Mesenchymal stem cell (in vitro differentiated cells and primary cell): Measurements from ENCODE around the gene DBP.
A peak's percentile ranks its signal among the peaks of the same experiment; 100 is the strongest.

Source experiments
- DNase-seq: peaks from one replicate; pipeline ENCODE4 v3.0.0-alpha.2; 2013
- H2AFZ ChIP-seq: one replicate; pipeline ENCODE4 v1.6.1; 2013; ENCODE audit warnings: low read depth, mild to moderate bottlenecking, control low read depth, inconsistent platforms, low read length, moderate library complexity
- H2AK5ac ChIP-seq: 2 replicates; pipeline ENCODE4 v1.6.1; 2013; ENCODE audit warnings: low read length, moderate library complexity, mild to moderate bottlenecking, inconsistent platforms; ENCODE audit not compliant: severe bottlenecking
- H2BK120ac ChIP-seq: one replicate; pipeline ENCODE4 v1.6.1; 2013; ENCODE audit warnings: low read depth, mild to moderate bottlenecking, inconsistent platforms, low read length, moderate library complexity
- H2BK12ac ChIP-seq, 2 experiments: one replicate each; pipeline ENCODE4 v1.6.1; 2013; ENCODE audit warnings: inconsistent platforms in 2 of 2, low read length in 2 of 2, mild to moderate bottlenecking in 2 of 2, moderate library complexity in 2 of 2, control low read depth in 1 of 2
- H2BK15ac ChIP-seq: one replicate; pipeline ENCODE4 v1.6.1; 2013; ENCODE audit warnings: mild to moderate bottlenecking, low read depth, inconsistent platforms; ENCODE audit not compliant: poor library complexity, severe bottlenecking
- H2BK5ac ChIP-seq: 2 replicates; pipeline ENCODE4 v1.6.1; 2013; ENCODE audit warnings: low read depth, mild to moderate bottlenecking, low read length, control low read depth, inconsistent platforms; ENCODE audit not compliant: poor library complexity, severe bottlenecking
- H3K14ac ChIP-seq, 2 experiments: one replicate each; pipeline ENCODE4 v1.6.1; 2013; ENCODE audit warnings: inconsistent platforms in 2 of 2, low read length in 2 of 2, control low read depth in 1 of 2, mild to moderate bottlenecking in 1 of 2, moderate library complexity in 1 of 2
- H3K18ac ChIP-seq, 2 experiments: one replicate each; pipeline ENCODE4 v1.6.1; 2013; ENCODE audit warnings: inconsistent platforms in 2 of 2, low read length in 2 of 2, control low read depth in 1 of 2, low read depth in 1 of 2, mild to moderate bottlenecking in 1 of 2
- H3K23ac ChIP-seq, 2 experiments: one replicate each; pipeline ENCODE4 v1.6.1; 2013; ENCODE audit warnings: inconsistent platforms in 2 of 2, low read length in 2 of 2, mild to moderate bottlenecking in 2 of 2, moderate library complexity in 2 of 2, control low read depth in 1 of 2
- H3K27ac ChIP-seq: 2 replicates; pipeline ENCODE4 v1.5.1; 2013; ENCODE audit warnings: mild to moderate bottlenecking, moderate library complexity, low read length, control low read depth, inconsistent platforms; ENCODE audit not compliant: poor library complexity, severe bottlenecking
- H3K27me3 ChIP-seq, 2 experiments: 2 replicates each; pipeline versions ENCODE4 v1.6.1 to v1.7.0; 2013; ENCODE audit warnings: low read length in 2 of 2, mild to moderate bottlenecking in 2 of 2, moderate library complexity in 2 of 2, control low read depth in 1 of 2, inconsistent platforms in 1 of 2; ENCODE audit not compliant: control insufficient read depth in 1 of 2, insufficient read depth in 1 of 2
- H3K36me3 ChIP-seq, 2 experiments: 2 replicates each; pipeline versions ENCODE4 v1.6.1 to v1.7.0; 2013; ENCODE audit warnings: low read length in 2 of 2, control low read depth in 1 of 2, inconsistent platforms in 1 of 2, low read depth in 1 of 2, mild to moderate bottlenecking in 1 of 2; ENCODE audit not compliant: insufficient read depth in 2 of 2, control insufficient read depth in 1 of 2
- H3K4ac ChIP-seq, 2 experiments: one replicate each; pipeline ENCODE4 v1.6.1; 2013; ENCODE audit warnings: inconsistent platforms in 2 of 2, low read length in 2 of 2, mild to moderate bottlenecking in 2 of 2, moderate library complexity in 2 of 2, control low read depth in 1 of 2, low read depth in 1 of 2
- H3K4me1 ChIP-seq: 2 replicates; pipeline ENCODE4 v1.6.1; 2013; ENCODE audit warnings: low read depth, low read length, control low read depth; ENCODE audit not compliant: control insufficient read depth, insufficient read depth
- H3K4me2 ChIP-seq: 2 replicates; pipeline ENCODE4 v1.6.1; 2013; ENCODE audit warnings: low read length, mild to moderate bottlenecking, inconsistent platforms; ENCODE audit not compliant: poor library complexity, severe bottlenecking
- H3K4me3 ChIP-seq, 2 experiments: 2 replicates each; pipeline versions ENCODE4 v1.5.1 to v1.7.0; 2013; ENCODE audit warnings: low read length in 2 of 2, mild to moderate bottlenecking in 2 of 2, control low read depth in 1 of 2, low read depth in 1 of 2; ENCODE audit not compliant: insufficient read depth in 1 of 2
- H3K79me1 ChIP-seq: replicated peaks from 2 replicates; pipeline ENCODE4 v1.6.1; 2013; ENCODE audit warnings: mild to moderate bottlenecking, control low read depth, low read length, inconsistent platforms; ENCODE audit not compliant: poor library complexity, severe bottlenecking
- H3K9ac ChIP-seq: 2 replicates; pipeline ENCODE4 v1.7.0; 2013; ENCODE audit warnings: mild to moderate bottlenecking, low read length, moderate library complexity
- H3K9me3 ChIP-seq: 2 replicates; pipeline ENCODE4 v1.7.0; 2013; ENCODE audit warnings: mild to moderate bottlenecking, low read length; ENCODE audit not compliant: control insufficient read depth
- H4K8ac ChIP-seq: one replicate; pipeline ENCODE4 v1.6.1; 2013; ENCODE audit warnings: inconsistent platforms, mild to moderate bottlenecking, low read length, moderate library complexity
- H4K91ac ChIP-seq: one replicate; pipeline ENCODE4 v1.6.1; 2013; ENCODE audit warnings: mild to moderate bottlenecking, low read length, inconsistent platforms
- WGBS: methylation state at CpG from one replicate; pipeline ENCODE4 v1.1.7; 2013; ENCODE audit warnings: mixed read lengths; 5-methylcytosine and 5-hydroxymethylcytosine counted together

Gene DBP

DNA sequence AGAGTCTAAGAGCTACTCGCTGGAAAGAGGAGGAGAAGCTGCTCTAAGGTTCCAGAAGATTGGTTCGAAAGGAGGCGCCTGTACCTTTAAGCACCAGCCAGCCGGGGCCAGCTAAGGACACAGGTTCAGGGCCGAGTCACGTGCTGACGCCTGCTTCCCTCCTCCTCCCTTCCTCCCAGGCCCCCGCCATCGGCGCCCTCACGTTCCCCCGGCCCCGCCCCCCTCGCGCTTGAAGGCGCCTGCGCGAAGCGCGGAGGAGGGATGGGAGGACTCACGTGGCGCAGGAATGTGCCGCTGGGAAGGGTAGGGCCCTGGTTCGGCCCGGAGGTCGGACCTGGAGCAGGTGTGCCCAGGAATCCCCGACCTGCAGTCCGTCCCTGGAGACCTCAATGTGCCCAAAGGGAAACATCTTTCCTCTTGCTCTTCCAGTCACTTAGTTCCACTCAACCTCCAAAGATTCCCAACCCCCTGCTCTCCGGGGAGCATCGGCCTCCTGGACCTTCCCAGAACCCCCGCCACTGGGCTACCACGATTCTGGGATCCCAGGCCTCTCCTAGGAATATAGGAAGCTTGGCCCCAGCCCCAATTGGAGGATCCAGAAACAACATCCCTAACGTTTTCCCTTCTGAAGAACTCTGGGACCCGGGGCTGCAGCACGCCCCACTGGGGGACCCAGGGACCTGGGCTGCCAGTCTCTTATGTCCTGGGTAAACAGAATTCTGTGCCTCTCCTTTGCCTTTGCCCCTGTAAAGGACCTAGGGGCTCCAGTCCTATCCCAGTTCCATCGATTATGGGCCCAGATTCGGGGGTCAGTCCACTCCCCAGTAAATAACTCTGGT is 2.5 kb downstream of the DBP start:
- Histone ChIP-seq H3K14ac (no peak overlapping the region), H2BK120ac (peak overlapping the region; percentile 97), H3K4me3 (peak overlapping the region in 1 of 2 experiments; percentile 67), H3K9me3 (no peaks in the 10 kb centered on the region), H3K4ac (peak overlapping the region; percentile 65 to 77), H3K23ac (no peak overlapping the region), H2AK5ac (peak overlapping the region; percentile 97), H3K4me1 (peaks cover 51% of the 10 kb centered on the region), H2BK15ac (peak overlapping the region; percentile 60), H4K8ac (peak overlapping the region; percentile 77), H3K27me3 (peaks cover 0 to 7% of the 10 kb centered on the region in 2 experiments), H3K27ac (peak overlapping the region; percentile 56), H3K4me2 (peak overlapping the region; percentile 50), H3K9ac (peak overlapping the region; percentile 74), H2AFZ (peak overlapping the region; percentile 65), H3K36me3 (peaks cover 16 to 19% of the 10 kb centered on the region in 2 experiments), H2BK12ac (peak overlapping the region; percentile 4 to 95), H3K18ac (peak overlapping the region; percentile 91 to 95), H2BK5ac (peak overlapping the region; percentile 68), H4K91ac (peak overlapping the region; percentile 89), H3K79me1 (no peaks in the 10 kb centered on the region)
- 10% methylated on average over 34 of the region's 37 CpGs for WGBS
- peak; percentile 94 for DNase-seq

DNA sequence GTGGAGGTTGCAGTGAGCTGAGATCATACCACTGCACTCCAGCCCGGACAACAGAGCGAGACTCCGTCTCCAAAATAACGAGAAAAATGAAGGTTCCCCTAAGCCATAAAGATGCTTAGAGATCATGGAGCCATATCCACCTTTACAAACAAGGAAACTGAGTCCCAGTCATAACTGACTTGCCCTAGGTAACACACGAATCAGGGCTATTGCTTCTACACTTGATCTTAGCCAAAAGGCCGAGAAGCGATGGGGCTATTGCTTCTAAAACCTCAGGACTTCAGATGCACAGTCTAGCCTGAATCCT is 3.2 kb downstream of the DBP start:
- H3K4ac ChIP-seq: peak overlapping the region; percentile 48 to 96
- H4K8ac ChIP-seq: no peak overlapping the region
- peak overlapping the region; percentile 50 for H3K4me2 ChIP-seq
- no peak overlapping the region for H3K14ac ChIP-seq
- H3K4me1 ChIP-seq: peaks cover 55% of the 10 kb centered on the region
- peaks cover 16 to 20% of the 10 kb centered on the region in 2 experiments for H3K36me3 ChIP-seq
- H3K23ac ChIP-seq: no peak overlapping the region
- peak overlapping the region; percentile 53 for H2BK5ac ChIP-seq
- H3K27me3 ChIP-seq: peaks cover 0 to 7% of the 10 kb centered on the region in 2 experiments
- H3K18ac ChIP-seq: peak overlapping the region; percentile 57 to 91
- 68% methylated on average over 7 of the region's 7 CpGs for WGBS
- peak overlapping the region; percentile 51 for H2BK120ac ChIP-seq
- peak overlapping the region; percentile 81 for H4K91ac ChIP-seq
- H2BK12ac ChIP-seq: peak overlapping the region; percentile 97
- H3K9ac ChIP-seq: peak overlapping the region; percentile 69
- H2BK15ac ChIP-seq: no peak overlapping the region
- H2AFZ ChIP-seq: no peak overlapping the region
- H3K79me1 ChIP-seq: no peaks in the 10 kb centered on the region
- no peaks in the 10 kb centered on the region for H3K9me3 ChIP-seq
- H2AK5ac ChIP-seq: peak overlapping the region; percentile 70
- H3K27ac ChIP-seq: peak overlapping the region; percentile 3
- peak overlapping the region in 1 of 2 experiments; percentile 67 for H3K4me3 ChIP-seq
- DNase-seq: no peak

DNA sequence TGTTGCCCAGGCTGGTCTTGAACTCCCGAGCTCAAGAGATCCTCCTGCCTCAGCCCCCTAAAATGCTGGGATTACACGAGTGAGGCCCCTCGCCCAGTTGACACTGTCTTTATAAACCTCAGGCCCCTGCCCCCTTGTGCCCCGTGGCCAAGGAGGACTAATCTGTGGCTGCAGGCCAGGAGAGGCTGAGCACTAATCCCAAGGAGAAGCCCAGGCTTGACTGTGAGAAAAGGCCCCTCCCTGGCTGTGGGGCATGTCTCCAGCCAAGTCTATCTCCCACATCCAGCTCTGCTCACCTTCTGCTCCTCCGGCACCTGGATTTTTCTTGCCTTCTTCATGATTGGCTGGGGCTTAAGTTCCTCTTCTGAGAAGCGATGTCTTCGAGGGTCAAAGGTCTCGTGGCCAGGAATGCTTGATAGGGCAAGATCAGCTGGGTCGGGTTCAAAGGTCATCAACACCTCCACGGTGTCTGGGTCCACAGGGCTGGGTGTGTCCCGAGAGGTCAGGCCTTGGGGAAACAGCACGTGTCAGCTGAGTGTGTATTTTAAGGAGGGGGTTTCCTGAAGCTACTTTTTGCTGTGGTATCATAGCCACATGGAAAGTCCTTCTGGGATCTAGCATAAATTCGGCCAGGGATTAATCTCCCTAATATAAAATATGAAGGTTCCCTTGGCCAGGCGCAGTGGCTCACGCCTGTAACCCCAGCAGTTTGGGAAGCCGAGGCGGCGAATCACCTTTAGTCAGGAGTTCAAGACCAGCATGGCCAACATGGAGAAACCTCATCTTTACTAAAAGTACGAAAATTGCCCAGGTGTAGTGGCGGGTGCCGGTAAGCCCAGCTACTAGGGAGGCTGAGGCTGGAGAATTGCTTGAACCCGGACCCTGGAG is 3.8 kb downstream of the DBP start:
- H3K79me1 ChIP-seq: no peaks in the 10 kb centered on the region
- H3K23ac ChIP-seq: no peak overlapping the region
- H3K9me3 ChIP-seq: no peaks in the 10 kb centered on the region
- H2AFZ ChIP-seq: no peak overlapping the region
- H3K4me2 ChIP-seq: no peak overlapping the region
- H2BK120ac ChIP-seq: peak overlapping the region; percentile 51
- peak overlapping the region; percentile 53 for H2BK5ac ChIP-seq
- H3K4me1 ChIP-seq: peaks cover 57% of the 10 kb centered on the region
- H3K27me3 ChIP-seq: peaks cover 0 to 7% of the 10 kb centered on the region in 2 experiments
- H3K9ac ChIP-seq: peak overlapping the region; percentile 69
- H3K4ac ChIP-seq: peak overlapping the region; percentile 82 to 96
- H2BK15ac ChIP-seq: peak overlapping the region; percentile 29
- peak overlapping the region in 1 of 2 experiments; percentile 91 for H3K18ac ChIP-seq
- no peak overlapping the region for H3K27ac ChIP-seq
- H2BK12ac ChIP-seq: peak overlapping the region; percentile 97
- H4K91ac ChIP-seq: peak overlapping the region; percentile 81
- no peak overlapping the region for H2AK5ac ChIP-seq
- H3K36me3 ChIP-seq: peaks cover 19 to 20% of the 10 kb centered on the region in 2 experiments
- H4K8ac ChIP-seq: peak overlapping the region; percentile 19
- 92% methylated on average over 22 of the region's 22 CpGs for WGBS
- H3K14ac ChIP-seq: no peak overlapping the region
- DNase-seq: no peak
- H3K4me3 ChIP-seq: peak overlapping the region in 1 of 2 experiments; percentile 67
